ENCODE measurements around the gene CREB3L4. TPM values are rescaled to one million over a fixed set of nuclear protein-coding genes. Genes with fewer than 3 reads are reported as not detected.

CREB3L4 gene
- total and polyA plus RNA-seq, 2 of the 13 experiments (the other 11 are each of a cell fraction or from before 2014, with no cell fraction given), result 9.9 to 18.7 TPM

DNA sequence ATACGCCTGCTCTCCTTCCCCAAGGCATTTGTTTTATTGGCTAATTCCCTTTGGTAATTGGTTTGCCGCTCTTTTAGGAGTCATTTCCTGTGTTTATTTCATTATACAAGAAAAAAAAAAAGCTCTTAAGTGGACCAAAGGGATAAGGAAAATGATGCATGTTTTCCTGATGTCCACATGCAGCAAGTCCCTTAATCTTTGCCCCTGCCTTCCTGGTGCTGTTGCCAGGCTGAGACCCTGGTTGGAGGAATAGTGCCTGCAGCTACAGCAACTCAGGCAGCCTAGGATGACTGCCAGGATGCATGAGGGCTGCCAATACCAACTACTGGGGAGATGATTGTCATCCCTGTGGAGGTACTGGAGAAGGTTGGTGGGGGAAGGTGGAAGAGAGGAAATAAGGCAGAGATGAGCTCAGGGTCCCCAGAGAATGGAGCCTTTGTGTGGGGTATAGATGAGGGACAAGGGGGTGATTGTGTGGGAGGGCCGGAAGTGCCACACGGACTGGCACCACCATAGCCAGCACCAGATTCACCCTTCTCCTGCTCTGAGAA lies 38.8 kb upstream of the CREB3L4 start:
- Histone ChIP-seq H4K20me1 (ENCODE audit: insufficient read depth, low read length) (no peaks in the 10 kb centered on the region), H3K4me3 (replicated peaks in 1 of 3; ENCODE audit: insufficient read depth in 1 of 3, low read depth in 2 of 3, low read length in 3 of 3) (no peak overlapping the region), H3K36me3 (replicated peaks in 1 of 2; ENCODE audit: control insufficient read depth in 1 of 2, insufficient read depth in 2 of 2, low read length in 2 of 2) (peaks cover 6 to 21% of the 10 kb centered on the region in 2 experiments; a peak in 3 of 5 replicates), H3K27ac (ENCODE audit: extremely low read length, insufficient read depth, low read length) (no peak overlapping the region), H3K4me2 (ENCODE audit: low read depth, low read length) (no peak overlapping the region), H3K9ac (ENCODE audit: insufficient read depth, low read depth, low read length) (no peak overlapping the region), H2AFZ (ENCODE audit: low read length) (no peak overlapping the region), H3K79me2 (ENCODE audit: insufficient read depth, low read length) (no peaks in the 10 kb centered on the region), H3K4me1 (ENCODE audit: insufficient read depth, low read length) (peaks cover 8% of the 10 kb centered on the region; the same call in 1 of the 2 replicates), H3K9me3 (ENCODE audit: low read length) (no peaks in the 10 kb centered on the region), H3K27me3 (ENCODE audit: control insufficient read depth in 1 of 2, insufficient read depth in 2 of 2, low read length in 2 of 2) (no peaks in the 10 kb centered on the region)
- intact Hi-C loops (cut with micrococcal nuclease; ENCODE audit: unreplicated experiment), result no loop called here
- POLR2A ChIA-PET, result interaction anchor here (1.4 to 2.2 kb wide), 3 partner anchors 11 to 25 kb away, joined by 4 to 8 read pairs (median 6); partner anchors contain the start of gene DENND4B
- 89% methylated on average over 4 of the region's 4 CpGs for whole genome bisulfite sequencing (ENCODE audit: low lambda C conversion rate)
- no peak for ATAC-seq
- CTCF ChIA-PET (ENCODE audit: low intra/inter-chr PET ratio, low total read pairs), result no interaction called here
- in situ Hi-C loops (cut with HindIII; ENCODE audit: extremely low pct_ligation_motif_present, low pct_unique_long_range_greater_than_20kb), result no loop called here
- no peak for FAIRE-seq
- BruUV-seq (replicated peaks), result no TSS peak
- TF ChIP-seq TBP (CRISPR knock-in tag; IDR thresholded peaks at IDR 0.05) (no peak), POLR2G (IDR thresholded peaks at IDR 0.05; ENCODE audit: low read depth, low read length) (peak; percentile 50; the same call in 1 of the 2 replicates)
- DNase-seq (ENCODE audit: low spot score), result no peak

DNA sequence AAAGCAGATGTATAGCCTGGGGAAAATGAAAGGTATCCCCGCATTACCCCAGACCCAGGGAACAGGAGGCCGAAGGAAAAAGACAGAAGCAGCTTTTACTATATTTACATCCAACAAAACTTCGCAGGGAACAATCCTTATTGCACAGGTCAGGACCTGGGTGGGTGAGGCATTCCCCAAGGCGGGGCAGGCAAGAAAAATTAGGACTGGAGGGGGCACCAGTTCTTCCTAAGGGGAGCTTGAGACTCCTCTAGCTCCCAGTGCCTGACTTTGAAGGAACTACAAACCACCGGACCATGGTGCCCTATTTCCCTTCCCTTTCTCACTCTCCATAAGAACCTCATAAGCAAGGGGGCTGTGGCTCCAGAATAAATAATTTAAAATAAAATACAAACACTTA lies 38.3 kb upstream of the CREB3L4 start:
- FAIRE-seq (no peak), ATAC-seq (no peak), DNase-seq (ENCODE audit: low spot score) (no peak)
- in situ Hi-C loops (cut with HindIII; ENCODE audit: extremely low pct_ligation_motif_present, low pct_unique_long_range_greater_than_20kb), result no loop called here
- no peak for TF ChIP-seq ZC3H13 (CRISPR knock-in tag; IDR thresholded peaks at IDR 0.05)
- no peak for TF ChIP-seq CHD4 (IDR thresholded peaks at IDR 0.05; ENCODE audit: borderline replicate concordance, low read length)
- TF ChIP-seq ZNF761 (CRISPR knock-in tag; conservative IDR thresholded peaks at IDR 0.05), result no peak
- no peak for TF ChIP-seq ZSCAN29 (CRISPR knock-in tag; conservative IDR thresholded peaks at IDR 0.05)
- ChIA-PET CTCF (ENCODE audit: low intra/inter-chr PET ratio, low total read pairs) (no interaction called here), POLR2A (interaction anchor here (1.2 to 2.2 kb wide), 4 partner anchors 10 to 38 kb away, joined by 3 to 8 read pairs (median 5); partner anchors contain the start of genes CREB3L4 and DENND4B)
- H2AFZ ChIP-seq (ENCODE audit: low read length), result no peak overlapping the region
- no TSS peak for BruUV-seq (replicated peaks)
- H3K9ac ChIP-seq (ENCODE audit: insufficient read depth, low read depth, low read length), result no peak overlapping the region
- no peak overlapping the region for H3K27ac ChIP-seq (ENCODE audit: extremely low read length, insufficient read depth, low read length)
- H4K20me1 ChIP-seq (ENCODE audit: insufficient read depth, low read length), result no peaks in the 10 kb centered on the region
- 99% methylated on average over 5 of the region's 5 CpGs for whole genome bisulfite sequencing (ENCODE audit: low lambda C conversion rate)
- intact Hi-C loops (cut with micrococcal nuclease; ENCODE audit: unreplicated experiment), result no loop called here
- H3K27me3 ChIP-seq (ENCODE audit: control insufficient read depth in 1 of 2, insufficient read depth in 2 of 2, low read length in 2 of 2), result no peaks in the 10 kb centered on the region
- H3K4me3 ChIP-seq (replicated peaks in 1 of 3; ENCODE audit: insufficient read depth in 1 of 3, low read depth in 2 of 3, low read length in 3 of 3), result no peak overlapping the region
- no peaks in the 10 kb centered on the region for H3K9me3 ChIP-seq (ENCODE audit: low read length)
- H3K79me2 ChIP-seq (ENCODE audit: insufficient read depth, low read length), result no peaks in the 10 kb centered on the region
- no peak overlapping the region for H3K4me2 ChIP-seq (ENCODE audit: low read depth, low read length)
- H3K4me1 ChIP-seq (ENCODE audit: insufficient read depth, low read length), result 0 out of 2 replicates have a peak, but pooled peaks cover 2% of the 10 kb centered on the region
- H3K36me3 ChIP-seq (replicated peaks in 1 of 2; ENCODE audit: control insufficient read depth in 1 of 2, insufficient read depth in 2 of 2, low read length in 2 of 2), result peaks cover 6 to 25% of the 10 kb centered on the region in 2 experiments; a peak in 3 of 5 replicates

All from HepG2 (cell line).